Measurements from ENCODE around the gene DLST.

DNA sequence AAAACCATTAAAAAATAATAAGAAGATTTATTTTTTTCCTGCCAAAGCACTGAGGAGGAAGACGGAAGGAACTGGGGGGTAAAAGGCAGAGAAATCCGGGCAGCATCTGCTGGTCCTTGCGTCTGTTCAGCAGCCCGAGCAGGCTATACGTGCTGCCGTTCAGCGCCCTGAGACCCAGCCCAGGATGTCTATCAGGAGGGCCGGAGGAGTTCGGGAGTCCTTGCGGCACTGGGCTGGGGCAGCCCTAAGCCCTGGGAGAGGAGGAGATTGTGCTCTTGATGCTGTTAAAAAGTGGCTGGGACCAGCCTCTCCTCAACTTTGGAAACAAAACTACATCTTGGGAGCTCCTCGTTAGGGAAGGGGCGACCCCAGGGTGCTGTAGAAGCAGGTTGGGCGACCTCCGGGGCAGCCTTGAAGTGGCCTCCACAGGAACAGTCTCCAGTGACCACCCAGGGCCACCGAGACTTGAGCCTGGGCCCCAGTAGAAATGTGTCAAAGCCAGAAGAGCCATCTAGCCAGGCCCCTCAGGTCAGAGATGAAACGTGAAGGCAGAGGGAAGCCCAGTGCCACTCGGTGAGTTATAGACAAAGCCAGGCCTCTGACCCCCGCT is 59.3 kb downstream of the DLST start:
- no peak for TF ChIP-seq CTCF (IDR thresholded peaks at IDR 0.05; ENCODE audit: low read length)
- TF ChIP-seq EZH2 (IDR thresholded peaks at IDR 0.05; ENCODE audit: borderline replicate concordance, low read length): no peak

Measured in OCI-LY1 (cell line).